ENCODE results near the gene SORBS1.

SORBS1 gene

GRCh38 chr10:95334805-95335144 is 226.4 kb downstream of the SORBS1 start:
- no peak for DNase-seq

DNA sequence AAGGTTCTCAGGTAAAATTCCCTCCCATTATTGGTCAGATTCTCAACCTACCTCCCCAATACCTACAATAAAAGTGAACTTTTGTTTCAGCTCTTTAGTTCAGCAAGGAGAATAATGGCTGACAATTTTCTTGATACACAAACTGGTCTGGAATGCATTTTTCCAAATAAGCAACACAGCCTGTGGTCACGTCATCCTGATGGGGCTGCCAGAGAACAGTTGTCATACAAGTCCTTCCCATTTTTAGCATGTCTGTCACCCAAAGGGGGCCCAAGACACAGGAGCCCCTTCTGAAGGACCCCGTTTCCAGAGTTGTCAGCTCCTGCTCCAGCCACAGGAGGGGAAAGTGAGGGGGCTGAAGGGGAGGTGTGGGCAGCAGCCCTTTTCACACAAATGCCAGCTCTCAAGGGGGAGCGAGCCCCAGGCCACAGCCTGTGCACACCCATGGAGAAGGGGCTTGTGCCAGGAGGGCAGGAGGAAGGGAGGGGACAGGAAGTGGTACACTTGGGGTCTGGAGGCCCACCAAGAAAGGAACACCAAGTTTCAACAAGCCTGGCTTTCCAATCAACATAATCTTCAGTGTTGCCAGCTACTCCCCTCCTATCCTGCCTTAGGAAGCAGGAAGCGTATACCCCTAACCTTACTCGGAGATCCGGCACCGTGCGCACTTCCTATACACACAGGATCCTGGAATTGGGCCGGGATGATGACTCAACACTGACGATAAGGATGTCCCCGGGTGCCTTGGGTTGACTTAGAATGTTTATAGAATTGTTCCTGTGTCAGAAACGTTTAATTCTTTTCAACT is 227.0 kb downstream of the SORBS1 start:
- DNase-seq = no peak

DNA sequence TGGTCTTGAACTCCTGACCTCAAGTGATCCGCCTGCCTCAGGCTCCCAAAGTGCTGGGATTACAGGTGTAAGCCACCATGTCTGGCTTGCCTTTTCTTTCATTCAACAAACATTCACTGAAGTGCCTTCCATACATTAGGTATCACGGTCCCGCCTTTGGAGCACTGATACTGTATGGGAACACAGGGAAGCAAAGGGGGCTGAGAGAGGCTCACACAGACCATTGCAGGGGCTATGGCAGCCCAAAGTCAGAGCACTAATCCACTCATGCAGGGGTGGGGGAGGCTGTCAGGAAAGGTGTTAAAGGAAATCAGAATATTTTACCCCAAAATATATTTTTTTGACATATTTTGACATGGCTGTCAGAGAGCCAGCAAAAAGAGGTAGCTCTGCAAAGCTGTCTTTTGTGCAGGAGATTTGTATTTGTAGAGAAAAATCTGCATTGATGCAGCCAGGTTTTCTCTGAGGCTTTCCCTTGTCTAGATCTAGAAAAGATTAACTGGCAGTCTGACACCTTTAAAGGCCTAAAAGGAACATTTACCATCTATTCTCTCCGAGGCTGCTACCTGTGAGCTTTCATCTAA is 228.4 kb downstream of the SORBS1 start:
- DNase-seq = no peak

GRCh38 chr10:95331596-95332130 is 229.5 kb downstream of the SORBS1 start:
- DNase-seq = no peak

- no peak for DNase-seq
Measured at GRCh38 chr10:95330966-95331453, 230.2 kb downstream of the SORBS1 start.

GRCh38 chr10:95329296-95329695 is 231.9 kb downstream of the SORBS1 start:
- DNase-seq = no peak

GRCh38 chr10:95328013-95328412 is 233.2 kb downstream of the SORBS1 start:
- DNase-seq = no peak

- peak; percentile 64 for DNase-seq
Measured at GRCh38 chr10:95327367-95327766, 233.8 kb downstream of the SORBS1 start.

DNA sequence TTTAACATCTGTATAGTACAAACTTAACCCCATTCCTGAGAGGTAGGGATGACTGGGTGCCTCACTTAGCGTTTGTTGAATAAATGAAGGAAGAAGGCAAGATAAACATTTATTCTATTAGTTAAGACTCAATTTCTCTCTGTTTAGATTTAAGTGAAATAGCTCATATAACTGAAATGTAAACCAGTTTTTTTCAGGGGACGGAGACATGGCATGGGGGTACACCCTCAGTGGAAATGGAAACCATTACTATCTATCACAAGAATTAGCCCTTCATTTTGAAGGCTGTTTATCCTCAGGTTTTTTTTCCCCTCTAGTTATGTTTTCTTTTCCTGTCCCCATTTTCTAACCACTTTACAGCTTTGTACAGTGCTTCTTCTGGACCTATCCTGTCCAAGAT is 234.8 kb downstream of the SORBS1 start:
- no peak for DNase-seq

DNA sequence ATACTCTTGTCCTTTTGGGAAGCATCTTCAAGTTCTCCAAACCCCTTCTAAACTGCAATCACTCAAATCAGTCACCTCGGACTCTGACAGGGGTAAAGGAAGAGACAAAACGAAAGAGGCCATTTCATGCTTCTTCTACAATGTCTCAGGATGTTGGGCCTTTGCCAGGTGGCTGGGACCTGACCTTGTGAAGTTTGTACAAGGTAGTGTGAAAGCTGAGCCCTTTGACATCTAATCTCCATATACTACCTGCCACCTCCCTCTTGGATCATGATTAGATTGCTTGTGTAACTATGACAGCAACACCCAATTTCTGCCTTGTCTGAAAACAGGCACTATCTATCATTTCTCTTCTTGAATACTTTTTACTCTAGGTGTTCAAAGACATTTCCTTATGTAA is 235.3 kb downstream of the SORBS1 start:
- no peak for DNase-seq

DNA sequence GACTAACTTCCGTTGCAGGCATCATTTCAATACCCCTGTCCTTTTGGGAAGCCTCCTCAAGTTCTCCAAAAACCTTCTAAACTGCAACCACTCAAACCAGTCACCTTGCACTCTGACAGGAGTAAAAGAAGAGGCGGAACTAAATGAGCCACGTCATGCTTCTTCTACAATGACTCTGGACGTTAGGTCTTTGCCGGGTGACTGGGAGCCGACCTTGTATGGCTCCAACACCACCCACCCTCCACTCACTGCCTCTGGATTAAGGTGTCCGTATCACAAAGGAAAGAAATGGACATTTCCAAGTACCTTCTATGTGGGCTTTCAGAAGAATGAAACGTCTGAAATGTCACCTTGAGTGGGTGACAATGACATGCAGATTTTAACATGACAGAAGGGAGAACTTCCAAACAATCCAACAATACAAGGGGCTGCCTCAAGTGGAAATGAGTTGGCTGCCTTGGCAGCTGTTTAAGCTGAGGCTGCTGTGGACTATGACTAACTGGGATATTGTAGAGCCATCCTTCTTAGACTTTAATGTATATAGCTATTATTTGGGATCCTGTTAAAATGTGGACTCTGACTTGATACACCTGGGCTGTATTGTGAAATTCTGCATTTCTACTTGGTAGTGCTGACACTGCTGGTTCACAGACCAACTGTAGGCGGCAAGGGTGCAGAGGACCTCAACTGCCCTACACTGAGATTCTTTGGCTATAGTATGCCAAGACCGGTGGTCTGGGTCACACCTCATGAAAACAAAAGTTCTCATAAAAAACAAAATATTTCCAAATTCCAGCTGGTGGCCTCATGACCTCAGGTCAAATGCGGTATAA is 236.5 kb downstream of the SORBS1 start:
- DNase-seq = no peak

DNA sequence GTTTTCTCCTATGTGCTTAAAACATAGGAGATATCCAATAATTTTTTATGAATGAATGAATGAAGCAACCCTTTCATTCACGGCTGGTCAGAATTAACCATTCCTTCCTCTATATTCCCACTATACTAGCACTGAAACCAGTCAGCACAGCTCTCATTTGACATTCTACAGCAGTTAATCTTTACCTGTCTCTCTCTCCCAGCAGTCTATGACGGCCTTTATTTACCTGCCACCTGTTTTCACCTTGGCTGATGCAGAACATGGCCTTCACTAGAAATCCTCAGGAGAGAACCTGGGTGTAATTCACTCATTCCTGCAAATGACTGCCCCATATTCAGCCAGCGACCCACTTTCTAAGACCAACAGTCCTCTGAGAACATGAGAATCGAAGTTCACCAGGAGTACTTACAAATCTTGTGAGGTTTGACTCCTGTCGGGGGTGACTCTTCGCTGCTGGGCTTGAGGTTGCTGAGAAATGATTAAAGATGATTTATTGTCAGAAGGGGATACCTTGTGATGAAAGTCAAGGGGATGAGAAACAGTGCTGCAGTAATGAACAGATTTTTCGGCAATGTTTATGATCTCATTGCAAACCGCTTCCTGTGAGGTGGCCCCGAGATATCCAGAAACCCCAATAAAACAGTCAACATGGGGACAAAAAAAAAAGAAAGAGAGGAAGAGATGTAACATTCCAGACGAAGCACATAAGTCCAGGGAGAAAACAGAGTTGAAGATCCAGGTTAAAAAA is 239.4 kb downstream of the SORBS1 start:
- DNase-seq = no peak

DNA sequence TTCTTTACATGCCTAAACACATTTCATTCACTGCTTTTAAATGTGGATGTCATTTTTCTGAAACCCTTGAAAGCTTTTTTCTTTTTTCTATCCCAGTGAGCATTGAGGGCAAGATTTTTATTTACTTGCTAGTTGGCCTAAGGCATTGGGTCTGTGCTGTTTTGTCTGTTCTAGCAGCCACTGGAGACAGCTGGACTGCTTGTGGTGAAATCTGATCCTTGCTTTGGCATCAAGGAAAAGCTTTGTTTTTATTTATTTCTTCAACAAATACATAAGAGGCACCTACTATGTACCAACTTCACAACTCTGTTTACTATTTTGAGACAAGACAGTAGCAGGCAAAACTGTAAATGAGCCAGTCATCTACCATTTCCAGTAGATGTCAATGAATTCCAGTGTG is 241.9 kb downstream of the SORBS1 start:
- DNase-seq = no peak

GRCh38 chr10:95315509-95315908 is 245.7 kb downstream of the SORBS1 start:
- DNase-seq = no peak

GRCh38 chr10:95314192-95314918 is 246.8 kb downstream of the SORBS1 start:
- DNase-seq = peak; percentile 18

DNA sequence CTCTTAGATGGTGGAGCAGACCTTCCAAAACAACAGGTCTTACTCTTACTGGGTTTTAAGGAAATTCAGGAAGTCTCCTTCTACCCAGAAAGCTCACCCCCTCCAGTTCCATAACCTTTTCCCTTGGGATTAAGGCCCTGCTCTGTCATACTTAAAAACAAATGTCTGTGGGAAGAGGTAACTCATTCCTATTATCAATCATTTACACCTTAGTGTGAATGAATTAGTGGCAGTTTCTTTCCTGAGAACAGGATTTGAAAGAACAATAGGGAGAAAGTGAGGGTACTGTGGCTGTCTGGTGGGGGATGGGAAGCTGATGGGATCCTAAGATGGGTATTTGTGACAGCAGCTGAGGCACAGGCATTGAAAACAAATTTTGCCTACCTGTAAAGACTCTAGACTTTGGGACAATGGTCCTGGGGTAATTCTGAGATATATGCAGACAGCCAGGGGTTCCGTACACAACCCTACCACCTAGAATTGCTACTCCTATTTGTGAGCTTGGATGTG is 248.1 kb downstream of the SORBS1 start:
- no peak for DNase-seq

DNA sequence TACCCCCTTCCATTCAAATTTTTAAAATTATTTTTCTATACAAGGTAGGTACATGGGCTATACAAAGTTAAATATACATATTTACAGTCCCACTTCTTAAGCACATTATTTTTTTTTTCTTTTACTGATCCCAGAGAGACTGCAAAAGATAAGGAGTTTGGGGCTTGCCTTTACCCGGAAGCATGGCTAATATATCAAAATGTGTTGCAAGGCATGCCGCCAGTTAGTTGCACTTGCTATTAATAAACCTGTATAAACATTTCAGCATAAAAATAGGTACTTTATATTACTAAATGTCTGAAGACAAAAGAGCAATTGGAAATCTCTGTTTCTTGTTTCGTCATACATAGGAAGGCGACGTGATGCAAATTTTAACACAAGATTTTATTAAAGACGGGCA is 248.9 kb downstream of the SORBS1 start:
- DNase-seq = no peak

DNA sequence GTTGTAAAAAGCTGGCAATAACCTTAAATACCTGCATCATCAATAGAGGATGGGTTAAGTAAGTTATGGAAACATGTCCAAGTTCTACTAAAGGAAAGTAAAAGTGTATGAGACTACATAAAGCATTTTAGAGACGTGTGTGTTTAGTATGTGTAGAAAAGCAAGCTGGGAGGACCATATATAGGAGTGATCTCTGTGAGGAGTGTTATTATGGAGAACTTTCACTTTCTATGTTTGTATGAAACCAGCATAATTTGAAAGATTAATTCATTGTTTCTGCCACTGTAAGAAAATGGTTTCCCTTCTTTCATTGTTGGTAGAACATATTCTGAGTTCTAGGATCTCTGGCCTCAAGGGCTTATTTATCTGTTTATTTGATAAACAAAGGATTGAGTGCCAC is 251.2 kb downstream of the SORBS1 start:
- no peak for DNase-seq

- no peak for DNase-seq
Measured at GRCh38 chr10:95308389-95309302, 252.5 kb downstream of the SORBS1 start.

GRCh38 chr10:95306851-95307250 is 254.3 kb downstream of the SORBS1 start:
- DNase-seq = no peak

DNA sequence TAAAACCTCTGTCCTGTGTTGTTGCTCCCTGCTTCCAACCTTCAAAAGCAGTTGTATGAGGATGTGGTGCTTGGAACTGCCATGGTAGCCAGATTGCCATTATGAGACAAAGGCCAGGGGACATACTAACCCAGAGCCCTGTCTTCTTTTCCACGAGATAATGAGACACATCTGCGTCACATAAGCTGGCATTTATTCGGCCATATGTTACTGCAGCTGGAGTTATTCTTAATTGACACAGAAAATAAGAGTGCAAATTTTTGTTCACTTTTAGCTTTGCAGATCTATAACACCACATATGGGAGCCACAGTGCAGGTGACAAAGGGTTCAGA is 254.9 kb downstream of the SORBS1 start:
- peak; percentile 80 for DNase-seq
